D341Med (cell line): ENCODE results near the gene EIF4B.

Source experiments
- DNase-seq: peaks from one replicate; pipeline ENCODE4 v3.0.0; 2012; ENCODE audit warnings: low spot score

EIF4B gene

GRCh38 chr12:53068811-53069585 lies 62.7 kb downstream of the EIF4B start:
- DNase-seq, result no peak

GRCh38 chr12:53069621-53070410 lies 63.6 kb downstream of the EIF4B start:
- DNase-seq, result no peak

- no peak for DNase-seq
Measured at GRCh38 chr12:53070877-53071492, 64.7 kb downstream of the EIF4B start.

GRCh38 chr12:53071591-53072551 lies 65.6 kb downstream of the EIF4B start:
- DNase-seq, result no peak

GRCh38 chr12:53073881-53074280 lies 67.6 kb downstream of the EIF4B start:
- DNase-seq, result no peak

GRCh38 chr12:53074283-53074998 lies 68.2 kb downstream of the EIF4B start:
- no peak for DNase-seq

- DNase-seq, result no peak
Measured at GRCh38 chr12:53074999-53075370, 68.7 kb downstream of the EIF4B start.

- no peak for DNase-seq
Measured at GRCh38 chr12:53076461-53076860, 70.2 kb downstream of the EIF4B start.

GRCh38 chr12:53077030-53077429 lies 70.8 kb downstream of the EIF4B start:
- DNase-seq, result no peak

GRCh38 chr12:53078425-53079225 lies 72.4 kb downstream of the EIF4B start:
- no peak for DNase-seq

GRCh38 chr12:53079226-53080117 lies 73.2 kb downstream of the EIF4B start, which contains the start of gene SPRYD3:
SPRYD3 (minus strand) TSS chr12:53079390; CDS start chr12:53079333, 57 bp downstream.
- peak; percentile 100 for DNase-seq

GRCh38 chr12:53082637-53083175 lies 76.5 kb downstream of the EIF4B start:
- no peak for DNase-seq

- DNase-seq, result no peak
Measured at GRCh38 chr12:53086361-53086760, 80.1 kb downstream of the EIF4B start.

GRCh38 chr12:53090105-53090504 lies 83.8 kb downstream of the EIF4B start:
- DNase-seq, result no peak

- no peak for DNase-seq
Measured at GRCh38 chr12:53090554-53090953, 84.3 kb downstream of the EIF4B start.

- DNase-seq, result no peak
Measured at GRCh38 chr12:53091756-53092155, 85.5 kb downstream of the EIF4B start.
